ENCODE data around the gene PAQR9. TPM values are rescaled to one million over a fixed set of nuclear protein-coding genes. Genes with fewer than 3 reads are reported as not detected.

Gene PAQR9
- total RNA-seq, 3 donors from 2014 or later, result not detected

DNA sequence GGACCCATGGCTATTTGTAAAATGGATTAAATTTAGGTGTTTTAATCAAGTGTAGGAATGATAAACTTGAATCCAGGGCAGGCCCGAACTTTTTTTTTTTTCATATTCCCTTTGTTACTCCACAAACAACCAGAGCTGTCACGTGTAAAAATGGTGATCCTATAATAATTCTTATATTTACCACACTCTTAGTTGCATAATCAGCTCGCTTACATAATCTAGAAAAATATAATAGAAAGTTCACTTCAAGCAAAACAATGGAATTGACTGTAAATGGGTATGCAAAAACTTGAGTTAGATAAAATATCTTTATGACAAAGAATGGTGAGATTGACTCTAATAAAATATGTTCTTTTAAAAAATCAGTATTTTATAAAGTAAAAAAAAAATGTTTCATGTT, 2.1 kb upstream of the PAQR9 start:
- TF ChIP-seq POLR2A (IDR thresholded peaks at IDR 0.05) (no peak), POLR2AphosphoS5 (IDR thresholded peaks at IDR 0.05) (no peak)
- TF ChIP-seq, protein P1, sequence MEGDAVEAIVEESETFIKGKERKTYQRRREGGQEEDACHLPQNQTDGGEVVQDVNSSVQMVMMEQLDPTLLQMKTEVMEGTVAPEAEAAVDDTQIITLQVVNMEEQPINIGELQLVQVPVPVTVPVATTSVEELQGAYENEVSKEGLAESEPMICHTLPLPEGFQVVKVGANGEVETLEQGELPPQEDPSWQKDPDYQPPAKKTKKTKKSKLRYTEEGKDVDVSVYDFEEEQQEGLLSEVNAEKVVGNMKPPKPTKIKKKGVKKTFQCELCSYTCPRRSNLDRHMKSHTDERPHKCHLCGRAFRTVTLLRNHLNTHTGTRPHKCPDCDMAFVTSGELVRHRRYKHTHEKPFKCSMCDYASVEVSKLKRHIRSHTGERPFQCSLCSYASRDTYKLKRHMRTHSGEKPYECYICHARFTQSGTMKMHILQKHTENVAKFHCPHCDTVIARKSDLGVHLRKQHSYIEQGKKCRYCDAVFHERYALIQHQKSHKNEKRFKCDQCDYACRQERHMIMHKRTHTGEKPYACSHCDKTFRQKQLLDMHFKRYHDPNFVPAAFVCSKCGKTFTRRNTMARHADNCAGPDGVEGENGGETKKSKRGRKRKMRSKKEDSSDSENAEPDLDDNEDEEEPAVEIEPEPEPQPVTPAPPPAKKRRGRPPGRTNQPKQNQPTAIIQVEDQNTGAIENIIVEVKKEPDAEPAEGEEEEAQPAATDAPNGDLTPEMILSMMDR (IDR thresholded peaks at IDR 0.05), result no peak
- Histone ChIP-seq H3K4me1 (no peaks in the 10 kb centered on the region), H3K9me3 (no peaks in the 10 kb centered on the region), H3K4me3 (no peak overlapping the region), H3K36me3 (no peaks in the 10 kb centered on the region), H3K27ac (no peak overlapping the region), H3K27me3 (peaks cover 3 to 34% of the 10 kb centered on the region in 2 donors)
- no peak for DNase-seq (ENCODE audit: low spot score in 2 of 2)
- intact Hi-C loops (cut with DNase I; ENCODE audit: low total_unique reads), result no loop called here

- no peaks in the 10 kb centered on the region for H3K36me3 ChIP-seq
- DNase-seq (ENCODE audit: low spot score in 2 of 2), result no peak
- intact Hi-C loops (cut with DNase I; ENCODE audit: low total_unique reads), result no loop called here
- TF ChIP-seq POLR2AphosphoS5 (IDR thresholded peaks at IDR 0.05) (no peak), POLR2A (IDR thresholded peaks at IDR 0.05) (no peak)
- TF ChIP-seq, protein P1 (IDR thresholded peaks at IDR 0.05), result no peak
- H3K9me3 ChIP-seq, result no peaks in the 10 kb centered on the region
- H3K27ac ChIP-seq, result no peak overlapping the region
- H3K4me3 ChIP-seq, result peak overlapping the region; percentile 47 to 69 (median 61)
- no peaks in the 10 kb centered on the region for H3K4me1 ChIP-seq
- peaks cover 3 to 42% of the 10 kb centered on the region in 2 donors for H3K27me3 ChIP-seq
These were observed 299 bp downstream of the PAQR9 start for GRCh38 chr3:142963234-142963515.

- H3K27ac ChIP-seq, result no peak overlapping the region
- H3K9me3 ChIP-seq, result no peaks in the 10 kb centered on the region
- TF ChIP-seq, protein P1 (IDR thresholded peaks at IDR 0.05), result no peak
- no peak for TF ChIP-seq POLR2A (IDR thresholded peaks at IDR 0.05)
- TF ChIP-seq POLR2AphosphoS5 (IDR thresholded peaks at IDR 0.05), result no peak
- peaks cover 3 to 42% of the 10 kb centered on the region in 2 donors for H3K27me3 ChIP-seq
- no peak for DNase-seq (ENCODE audit: low spot score in 2 of 2)
- no peaks in the 10 kb centered on the region for H3K36me3 ChIP-seq
- H3K4me1 ChIP-seq, result no peaks in the 10 kb centered on the region
- peak overlapping the region; percentile 47 to 69 (median 61) for H3K4me3 ChIP-seq
- intact Hi-C loops (cut with DNase I; ENCODE audit: low total_unique reads), result no loop called here
These were observed 797 bp downstream of the PAQR9 start for GRCh38 chr3:142962520-142963233.

DNA sequence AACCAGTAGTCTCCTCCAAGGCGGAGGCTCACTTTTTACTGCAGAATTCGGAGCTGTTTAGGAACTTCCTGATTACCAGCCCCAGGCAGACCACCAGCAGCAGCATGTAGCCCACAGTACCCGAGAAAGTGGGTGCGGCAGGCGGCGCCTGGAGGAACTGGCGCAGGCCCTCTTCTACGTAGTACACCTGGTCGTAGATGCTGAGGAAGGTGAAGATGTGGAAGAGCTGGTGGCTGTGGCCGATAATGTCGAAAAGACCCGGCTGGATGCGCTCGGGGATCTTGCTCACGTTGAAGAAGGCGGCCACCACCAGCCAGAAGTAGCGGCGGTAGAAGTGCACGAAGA, 1.3 kb downstream of the PAQR9 start:
- H3K27me3 ChIP-seq, result peaks cover 3 to 42% of the 10 kb centered on the region in 2 donors
- TF ChIP-seq POLR2A (IDR thresholded peaks at IDR 0.05), result no peak
- TF ChIP-seq, protein P1 (IDR thresholded peaks at IDR 0.05), result no peak
- no peak for TF ChIP-seq POLR2AphosphoS5 (IDR thresholded peaks at IDR 0.05)

GRCh38 chr3:142961539-142961938, 1.9 kb downstream of the PAQR9 start:
- H3K27ac ChIP-seq, result no peak overlapping the region
- no peaks in the 10 kb centered on the region for H3K4me1 ChIP-seq
- no peaks in the 10 kb centered on the region for H3K9me3 ChIP-seq
- TF ChIP-seq, protein P1 (IDR thresholded peaks at IDR 0.05), result no peak
- no peak for TF ChIP-seq POLR2AphosphoS5 (IDR thresholded peaks at IDR 0.05)
- no peak overlapping the region for H3K4me3 ChIP-seq
- intact Hi-C loops (cut with DNase I; ENCODE audit: low total_unique reads), result no loop called here
- DNase-seq (ENCODE audit: low spot score in 2 of 2), result no peak
- peaks cover 3 to 42% of the 10 kb centered on the region in 2 donors for H3K27me3 ChIP-seq
- H3K36me3 ChIP-seq, result no peaks in the 10 kb centered on the region

More for the DNA sequence above, 1.3 kb downstream of the PAQR9 start:
- Histone ChIP-seq H3K9me3 (no peaks in the 10 kb centered on the region), H3K27ac (no peak overlapping the region), H3K36me3 (no peaks in the 10 kb centered on the region), H3K4me1 (no peaks in the 10 kb centered on the region), H3K4me3 (no peak overlapping the region)
- intact Hi-C loops (cut with DNase I; ENCODE audit: low total_unique reads), result no loop called here
- DNase-seq (ENCODE audit: low spot score in 2 of 2), result no peak

All from breast epithelium (tissue), 4 donors.